Measurements from ENCODE around the gene TMED1.

DNA sequence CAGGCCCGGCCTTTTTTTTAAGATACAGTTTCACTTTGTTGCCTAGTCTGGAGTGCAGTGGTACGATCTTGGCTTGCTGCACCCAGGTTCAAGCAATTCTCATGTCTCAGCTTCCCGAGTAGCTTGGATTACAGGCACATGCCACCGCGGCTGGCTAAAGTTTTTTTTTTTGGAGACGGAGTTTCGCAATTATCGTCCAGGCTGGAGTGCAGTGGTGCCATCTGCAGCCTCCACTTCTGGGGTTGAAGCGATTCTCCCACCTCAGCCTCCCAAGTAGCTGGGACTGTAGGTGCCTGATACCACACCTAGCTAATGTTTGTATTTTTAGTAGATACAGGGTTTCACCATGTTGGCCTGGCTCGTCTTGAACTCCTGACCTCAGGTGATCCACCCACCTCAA lies 30.5 kb upstream of the TMED1 start:
- TF ChIP-seq, protein P1, sequence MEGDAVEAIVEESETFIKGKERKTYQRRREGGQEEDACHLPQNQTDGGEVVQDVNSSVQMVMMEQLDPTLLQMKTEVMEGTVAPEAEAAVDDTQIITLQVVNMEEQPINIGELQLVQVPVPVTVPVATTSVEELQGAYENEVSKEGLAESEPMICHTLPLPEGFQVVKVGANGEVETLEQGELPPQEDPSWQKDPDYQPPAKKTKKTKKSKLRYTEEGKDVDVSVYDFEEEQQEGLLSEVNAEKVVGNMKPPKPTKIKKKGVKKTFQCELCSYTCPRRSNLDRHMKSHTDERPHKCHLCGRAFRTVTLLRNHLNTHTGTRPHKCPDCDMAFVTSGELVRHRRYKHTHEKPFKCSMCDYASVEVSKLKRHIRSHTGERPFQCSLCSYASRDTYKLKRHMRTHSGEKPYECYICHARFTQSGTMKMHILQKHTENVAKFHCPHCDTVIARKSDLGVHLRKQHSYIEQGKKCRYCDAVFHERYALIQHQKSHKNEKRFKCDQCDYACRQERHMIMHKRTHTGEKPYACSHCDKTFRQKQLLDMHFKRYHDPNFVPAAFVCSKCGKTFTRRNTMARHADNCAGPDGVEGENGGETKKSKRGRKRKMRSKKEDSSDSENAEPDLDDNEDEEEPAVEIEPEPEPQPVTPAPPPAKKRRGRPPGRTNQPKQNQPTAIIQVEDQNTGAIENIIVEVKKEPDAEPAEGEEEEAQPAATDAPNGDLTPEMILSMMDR (IDR thresholded peaks at IDR 0.05) = no peak
- no peak for TF ChIP-seq POLR2A (IDR thresholded peaks at IDR 0.05)

Data from thyroid gland (tissue), 4 donors.